Stimulated activated CD4-positive, alpha-beta T cell treated with anti-CD3 and anti-CD28 coated beads, TNF-alpha, amount 100 ng/mL, for 4 hours (primary cell): ENCODE measurements around the gene MTFR1L.

Experiments used
- DNase-seq, 3 experiments: peaks; one replicate each; pipeline ENCODE4 v3.0.0-alpha.2; 2020; ENCODE audit warnings: low read depth in 3 of 3

MTFR1L gene

GRCh38 chr1:25878690-25879089 lies 58.9 kb downstream of the MTFR1L start:
- no peak for DNase-seq

DNA sequence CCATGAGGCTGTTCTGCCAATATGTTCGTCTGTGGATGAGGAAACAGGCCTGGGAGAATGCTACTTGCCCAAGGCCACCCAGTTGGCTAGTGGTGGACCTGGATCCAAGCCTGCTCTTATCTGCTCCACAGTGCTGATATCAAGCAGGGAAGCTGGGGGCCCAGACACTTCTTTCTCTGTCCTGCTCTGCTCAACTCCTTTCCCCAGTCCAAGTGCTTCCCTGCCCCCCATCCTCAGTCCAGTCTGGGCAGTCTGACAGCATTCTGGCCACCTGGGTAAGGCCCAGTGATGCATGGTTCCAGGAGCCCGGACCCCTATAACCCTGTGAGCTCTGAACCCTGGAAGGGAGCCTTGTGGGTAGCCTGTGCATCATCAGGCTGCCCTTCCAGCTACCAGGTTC lies 59.9 kb downstream of the MTFR1L start:
- DNase-seq: no peak

- no peak for DNase-seq
These were observed 60.8 kb downstream of the MTFR1L start for GRCh38 chr1:25880518-25880917.

DNA sequence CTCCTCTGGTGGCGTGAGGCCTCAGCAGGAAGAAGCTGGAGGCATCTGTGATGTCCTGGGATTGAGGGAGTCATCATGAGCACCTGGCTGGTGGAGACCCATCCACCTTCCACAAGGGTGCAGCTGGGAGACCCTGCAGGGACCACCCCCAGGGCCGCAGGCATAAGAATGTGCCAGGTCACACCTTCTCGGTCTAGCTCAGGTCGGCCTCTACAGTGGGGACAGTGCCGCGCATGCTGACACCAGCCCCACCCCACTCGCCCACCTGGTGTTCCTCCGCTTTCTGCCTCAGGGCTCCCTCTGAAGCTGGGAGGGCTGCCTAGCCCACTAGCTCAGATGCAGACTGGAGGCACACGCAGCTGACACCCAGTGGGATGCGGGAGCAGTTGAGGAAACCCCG lies 61.5 kb downstream of the MTFR1L start:
- no peak for DNase-seq
